K562 (cell line): ENCODE results near the gene IPO9. TPM values are rescaled to one million over a fixed set of nuclear protein-coding genes. Genes with fewer than 3 reads are reported as not detected.

ENCODE experiments used
- FIP1L1 ChIP-seq: fragments of 200-400 bp; formaldehyde crosslinking; IDR thresholded peaks from 2 replicates; pipeline ENCODE4 v1.6.1; 2018; ENCODE audit warnings: mild to moderate bottlenecking, low read depth, low read length; ENCODE audit not compliant: poor library complexity, severe bottlenecking
- GTF2E2 ChIP-seq: fragments of 200-800 bp; sonication (Bioruptor generic); IDR thresholded peaks from 2 replicates; pipeline ENCODE4 v1.6.1; 2016; ENCODE audit warnings: missing genetic modification characterization, missing compliant biosample characterization
- HLTF ChIP-seq: fragments of 450-650 bp; IDR thresholded peaks from 2 replicates; pipeline ENCODE4 v1.6.1; 2016
- HMBOX1 ChIP-seq: sonication (generic); IDR thresholded peaks from 2 replicates; pipeline ENCODE4 v1.6.1; 2016
- HOMEZ ChIP-seq: fragments of 250-450 bp; sonication (Bioruptor Pico); IDR thresholded peaks from 2 replicates; pipeline ENCODE4 v1.4.0; 2020; ENCODE audit warnings: mild to moderate bottlenecking, moderate library complexity
- IFI16 ChIP-seq: fragments of 250-450 bp; sonication (Bioruptor Pico); IDR thresholded peaks from 2 replicates; pipeline ENCODE4 v2.1.2; 2022; ENCODE audit warnings: mild to moderate bottlenecking, inconsistent platforms
- IRF9 ChIP-seq: fragments of 450-650 bp; IDR thresholded peaks from 2 replicates; pipeline ENCODE4 v1.6.1; 2016; ENCODE audit warnings: missing biosample characterization, missing genetic modification characterization
- MAFF ChIP-seq: IDR thresholded peaks from 2 replicates; pipeline ENCODE4 v1.6.1; 2012; ENCODE audit warnings: low read length, improper control_type of control experiment
- NFATC3 ChIP-seq: fragments of 450-650 bp; IDR thresholded peaks from 2 replicates; pipeline ENCODE4 v1.6.1; 2017; ENCODE audit warnings: mild to moderate bottlenecking
- NR1H2 ChIP-seq: sonication (generic); formaldehyde crosslinking; IDR thresholded peaks from 2 replicates; pipeline ENCODE4 v1.4.0; 2020; ENCODE audit warnings: mild to moderate bottlenecking, missing genetic modification reagents
- PRDM10 ChIP-seq: fragments of 450-650 bp; IDR thresholded peaks from 2 replicates; pipeline ENCODE4 v1.6.1; 2018; ENCODE audit not compliant: partially characterized antibody
- RFX7 ChIP-seq: fragments of 250-450 bp; sonication (Bioruptor Pico); IDR thresholded peaks from 2 replicates; pipeline ENCODE4 v1.5.1; 2021; ENCODE audit warnings: mild to moderate bottlenecking
- SIN3B ChIP-seq: fragments of 450-650 bp; IDR thresholded peaks from 2 replicates; pipeline ENCODE4 v1.6.1; 2017; ENCODE audit warnings: low read depth, mild to moderate bottlenecking, moderate library complexity
- SMAD1 ChIP-seq: fragments of 150-350 bp; IDR thresholded peaks from 2 replicates; pipeline ENCODE4 v1.6.1; 2014; ENCODE audit warnings: low read length, low read depth; ENCODE audit not compliant: partially characterized antibody
- ZNF174 ChIP-seq: fragments of 250-450 bp; sonication (Bioruptor Pico); IDR thresholded peaks from 2 replicates; pipeline ENCODE4 v1.4.0; 2020; ENCODE audit warnings: mild to moderate bottlenecking
- ZNF280A ChIP-seq: fragments of 450-650 bp; IDR thresholded peaks from 2 replicates; pipeline ENCODE4 v1.6.1; 2018; ENCODE audit warnings: mild to moderate bottlenecking, low read depth; ENCODE audit not compliant: partially characterized antibody
- ZNF282 ChIP-seq: sonication (generic); formaldehyde crosslinking; IDR thresholded peaks from 2 replicates; pipeline ENCODE4 v1.8.1; 2023; ENCODE audit warnings: missing genetic modification reagents
- ZNF41 ChIP-seq: fragments of 250-450 bp; sonication (Bioruptor Pico); conservative IDR thresholded peaks from 2 replicates; pipeline ENCODE4 v1.4.0; 2020; ENCODE audit warnings: mild to moderate bottlenecking
- ZNF778 ChIP-seq: fragments of 450-650 bp; formaldehyde crosslinking; IDR thresholded peaks from 2 replicates; pipeline ENCODE4 v1.4.0; 2020; ENCODE audit warnings: mild to moderate bottlenecking, moderate library complexity
- polyA plus RNA-seq, 8 experiments: library from polyadenylated mRNA; depleted of rRNA in 4 of 8; stranded (reverse) in 5 of 8; unstranded in 3 of 8; fragments of >200 nt; fragmentation: Nextera tagmentation in 2 of 8; fragmentation: Illumina TruSeq in 1 of 8; extraction: Ambion mirVana in 2 of 8; extraction: Trizol in 1 of 8; gene quantifications; 2 replicates each; pipeline versions ENCODE4 v1.2.1 to v1.2.3, GENCODE V29; 2011 to 2014; ENCODE audit warnings: inconsistent platforms in 1 of 8, missing spikeins in 1 of 8
- total RNA-seq, 7 experiments: library from RNA; depleted of rRNA in 6 of 7; stranded (reverse); fragments of >200 nt in 6 of 7; fragmentation: Illumina TruSeq in 2 of 7; extraction: Trizol in 2 of 7; gene quantifications; 2 replicates each; pipeline versions ENCODE4 v1.2.1 to v1.2.3, GENCODE V29; 2011 to 2021; ENCODE audit warnings: low replicate concordance in 1 of 7

Gene IPO9
- total and polyA plus RNA-seq, 9 of the 15 experiments (the other 6 are each of a cell fraction or from before 2014, with no cell fraction given) = 27.9 to 78.6 (median 43.9) TPM

- TF ChIP-seq ZNF280A (no peak), NR1H2 (no peak), HMBOX1 (no peak), HOMEZ (no peak), IRF9 (tag) (no peak), MAFF (no peak), SIN3B (peak; percentile 89), HLTF (no peak), ZNF41 (CRISPR knock-in tag) (no peak; the same call in 1 of the 2 replicates), SMAD1 (peak; percentile 86), IFI16 (CRISPR knock-in tag) (no peak), ZNF778 (CRISPR knock-in tag) (no peak), ZNF174 (CRISPR knock-in tag) (no peak), FIP1L1 (peak; percentile 69), GTF2E2 (tag) (peak; percentile 85), PRDM10 (no peak), NFATC3 (no peak), RFX7 (CRISPR knock-in tag) (no peak), ZNF282 (no peak)
These were observed at the start of gene IPO9 (continued) for GRCh38 chr1:201828820-201829774.
